Measurements from ENCODE around the gene PKN1.
A peak's percentile ranks its signal among the peaks of the same experiment; 100 is the strongest.

The PKN1 gene

DNA sequence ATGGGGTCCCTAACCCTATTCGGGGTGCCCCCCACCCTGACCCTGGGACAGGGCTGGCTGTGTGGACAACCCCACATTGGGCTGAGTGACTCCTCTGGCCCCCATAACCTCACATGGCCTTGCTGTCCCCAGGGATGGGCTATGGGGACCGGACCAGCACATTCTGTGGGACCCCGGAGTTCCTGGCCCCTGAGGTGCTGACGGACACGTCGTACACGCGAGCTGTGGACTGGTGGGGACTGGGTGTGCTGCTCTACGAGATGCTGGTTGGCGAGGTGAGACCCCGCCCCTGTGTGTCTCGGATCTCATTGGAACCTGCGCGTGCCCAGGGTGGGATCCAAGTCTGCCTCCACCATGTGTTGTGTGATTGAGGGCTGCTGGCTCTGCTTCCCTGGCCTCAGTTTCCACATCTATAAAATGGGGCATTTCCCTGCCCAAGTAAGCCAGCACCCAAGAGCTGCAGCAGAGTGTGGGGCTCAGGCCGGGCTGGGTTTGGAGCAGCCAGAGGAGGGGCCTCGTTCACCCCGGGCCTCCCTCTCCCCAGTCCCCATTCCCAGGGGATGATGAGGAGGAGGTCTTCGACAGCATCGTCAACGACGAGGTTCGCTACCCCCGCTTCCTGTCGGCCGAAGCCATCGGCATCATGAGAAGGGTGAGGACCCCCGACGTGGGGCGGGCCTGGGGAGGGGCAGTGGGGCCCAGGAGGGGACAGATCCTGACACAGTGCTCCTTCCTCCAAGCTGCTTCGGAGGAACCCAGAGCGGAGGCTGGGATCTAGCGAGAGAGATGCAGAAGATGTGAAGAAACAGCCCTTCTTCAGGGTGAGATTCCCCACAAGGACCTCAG, 37.1 kb downstream of the PKN1 start:
- no peak for DNase-seq

GRCh38 chr19:14471436-14472187, 38.5 kb downstream of the PKN1 start:
- DNase-seq = no peak

- DNase-seq = peak; percentile 77
These were observed 39.3 kb downstream of the PKN1 start for GRCh38 chr19:14472202-14472938.

- DNase-seq = no peak
These were observed 40.2 kb downstream of the PKN1 start for GRCh38 chr19:14473073-14473977.

GRCh38 chr19:14473978-14474578, 41.0 kb downstream of the PKN1 start:
- no peak for DNase-seq

- DNase-seq = no peak
These were observed 41.7 kb downstream of the PKN1 start for GRCh38 chr19:14474827-14475226.

DNA sequence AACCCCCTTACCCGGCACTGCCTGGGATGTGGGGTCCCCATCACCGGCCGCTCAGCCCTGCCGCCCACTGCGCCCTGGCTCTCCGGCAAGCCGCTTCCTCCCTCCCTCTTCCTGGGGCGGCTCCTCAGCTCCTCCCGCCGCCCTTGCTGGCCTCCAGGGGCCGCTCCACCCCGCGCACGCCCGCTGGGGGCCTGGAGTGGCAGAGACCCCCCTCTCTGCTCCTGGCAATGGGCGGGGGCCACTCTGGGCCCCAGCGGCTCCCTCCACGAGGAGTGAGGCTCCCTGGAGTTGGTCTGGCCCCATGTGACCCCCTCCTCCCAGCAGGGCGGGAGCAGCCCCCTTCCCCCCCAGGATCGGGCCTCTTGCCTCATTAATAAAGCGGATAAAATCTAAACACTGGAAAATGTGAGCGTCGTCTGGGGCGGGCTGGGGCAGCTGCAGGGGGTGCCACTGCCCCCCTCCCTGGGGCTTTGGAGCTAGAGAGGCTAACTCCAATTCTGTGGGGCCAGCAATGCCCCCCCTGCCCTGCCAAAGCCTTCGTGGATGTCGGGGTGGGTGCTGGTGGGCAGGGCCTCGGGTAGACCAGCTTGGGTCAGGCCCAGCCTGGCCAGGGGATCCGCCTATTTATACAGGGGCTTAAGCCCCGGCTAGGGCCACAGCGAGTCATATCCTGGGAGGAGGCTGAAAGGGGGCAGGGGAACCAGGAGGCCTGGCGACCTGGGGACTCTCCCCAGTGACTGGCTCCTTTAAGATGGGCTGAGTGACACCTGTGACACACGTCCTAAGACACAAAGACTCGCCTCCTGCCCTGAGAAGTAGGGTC, 42.4 kb downstream of the PKN1 start, which contains the start of gene PTGER1:
Gene PTGER1, minus strand, starts transcription at position 104 of the 823 bp plus-strand sequence. CDS start 1,034 bp downstream, outside the sequence.
- DNase-seq = peak; percentile 31

DNA sequence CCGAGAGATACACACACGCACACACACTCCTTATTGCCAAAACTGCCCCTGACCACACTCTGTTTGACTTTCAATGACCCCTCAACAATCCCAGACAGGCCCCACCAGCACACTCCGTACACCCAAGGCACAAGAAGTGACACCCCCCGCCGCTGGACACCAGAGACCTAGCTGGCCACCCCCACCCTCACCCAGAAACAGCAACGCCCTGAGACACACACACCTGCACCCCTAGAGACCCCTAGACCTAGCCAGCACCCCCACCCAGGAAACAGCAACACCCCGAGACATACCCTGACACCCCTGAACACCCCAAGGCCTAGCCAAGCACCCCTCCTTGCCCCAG, 43.2 kb downstream of the PKN1 start:
- no peak for DNase-seq

GRCh38 chr19:14476673-14477401, 43.7 kb downstream of the PKN1 start:
- no peak for DNase-seq

- no peak for DNase-seq
These were observed 44.5 kb downstream of the PKN1 start for GRCh38 chr19:14477418-14478112.

DNA sequence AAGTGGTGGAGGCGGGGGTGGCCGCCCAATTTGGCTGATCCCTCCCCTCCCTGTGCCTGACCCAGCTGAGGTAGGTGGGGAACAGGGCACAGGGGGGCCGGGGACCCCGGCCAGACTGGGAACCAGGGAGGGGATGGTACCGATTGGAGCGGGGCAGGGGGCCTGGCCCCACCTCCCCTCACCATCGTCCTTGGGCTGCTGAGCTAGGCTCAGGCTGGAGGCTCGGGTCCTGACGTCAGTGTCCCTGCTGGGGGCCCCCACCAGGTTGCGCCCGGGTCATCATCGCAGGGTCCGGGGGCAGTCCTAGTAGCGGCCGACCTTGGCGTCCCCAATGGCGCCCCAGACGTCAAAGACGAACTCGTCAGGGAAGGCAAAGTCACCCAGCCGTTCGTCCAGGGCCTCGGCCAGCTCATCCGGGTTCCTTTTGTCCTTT, 45.0 kb downstream of the PKN1 start:
- no peak for DNase-seq

DNA sequence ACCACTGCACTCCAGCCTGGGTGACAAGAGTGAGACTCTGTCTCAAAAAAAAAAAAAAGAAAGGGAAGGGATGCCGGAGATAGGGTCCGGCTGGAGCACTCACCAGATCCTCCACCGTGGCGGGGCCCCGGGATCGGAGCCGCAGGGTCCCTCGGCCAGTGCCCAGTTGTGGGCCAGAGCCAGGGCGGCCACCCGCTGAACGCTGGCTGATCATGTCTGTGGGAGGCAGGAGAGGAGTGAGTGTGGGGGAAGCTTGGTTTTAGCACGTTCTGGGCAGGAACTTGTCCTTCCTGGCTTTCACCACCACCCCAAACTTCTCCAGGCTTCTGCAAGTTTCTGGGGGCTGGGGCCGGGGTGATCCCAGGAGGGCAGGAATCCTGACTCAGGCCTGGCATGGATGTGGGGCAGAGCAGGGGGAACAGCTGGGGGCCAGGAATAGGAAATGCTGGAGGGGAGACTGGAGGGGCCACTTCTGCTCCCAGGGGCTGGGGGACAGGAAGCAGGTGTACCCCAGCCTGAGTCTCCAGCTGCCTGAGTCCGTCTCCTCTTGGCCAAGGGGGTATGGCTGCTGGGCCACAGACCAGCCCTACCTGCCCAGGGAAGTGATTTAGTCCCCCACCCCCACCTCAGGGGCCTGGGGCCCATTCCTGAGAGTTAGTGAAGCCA, 46.3 kb downstream of the PKN1 start:
- no peak for DNase-seq

GRCh38 chr19:14479975-14480699, 47.0 kb downstream of the PKN1 start:
- DNase-seq = no peak

DNA sequence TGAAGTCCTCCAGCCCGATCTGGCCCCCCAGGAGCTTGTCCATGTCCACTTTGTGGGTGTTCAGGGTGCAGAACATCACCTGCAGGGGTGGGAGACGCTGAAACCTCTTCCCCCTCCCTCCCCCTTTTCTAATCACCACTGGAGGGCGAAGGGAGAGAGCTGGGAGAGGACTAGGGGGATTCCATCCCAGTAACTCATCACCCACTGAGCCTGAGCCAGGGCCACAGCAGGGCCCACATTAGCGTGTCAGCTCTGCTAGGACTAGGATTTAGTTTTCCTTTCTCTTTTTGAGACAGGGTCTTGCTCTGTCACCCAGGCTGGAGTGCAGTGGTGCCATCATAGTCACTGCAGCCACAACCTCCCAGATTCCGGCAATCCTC, 47.6 kb downstream of the PKN1 start:
- no peak for DNase-seq

DNA sequence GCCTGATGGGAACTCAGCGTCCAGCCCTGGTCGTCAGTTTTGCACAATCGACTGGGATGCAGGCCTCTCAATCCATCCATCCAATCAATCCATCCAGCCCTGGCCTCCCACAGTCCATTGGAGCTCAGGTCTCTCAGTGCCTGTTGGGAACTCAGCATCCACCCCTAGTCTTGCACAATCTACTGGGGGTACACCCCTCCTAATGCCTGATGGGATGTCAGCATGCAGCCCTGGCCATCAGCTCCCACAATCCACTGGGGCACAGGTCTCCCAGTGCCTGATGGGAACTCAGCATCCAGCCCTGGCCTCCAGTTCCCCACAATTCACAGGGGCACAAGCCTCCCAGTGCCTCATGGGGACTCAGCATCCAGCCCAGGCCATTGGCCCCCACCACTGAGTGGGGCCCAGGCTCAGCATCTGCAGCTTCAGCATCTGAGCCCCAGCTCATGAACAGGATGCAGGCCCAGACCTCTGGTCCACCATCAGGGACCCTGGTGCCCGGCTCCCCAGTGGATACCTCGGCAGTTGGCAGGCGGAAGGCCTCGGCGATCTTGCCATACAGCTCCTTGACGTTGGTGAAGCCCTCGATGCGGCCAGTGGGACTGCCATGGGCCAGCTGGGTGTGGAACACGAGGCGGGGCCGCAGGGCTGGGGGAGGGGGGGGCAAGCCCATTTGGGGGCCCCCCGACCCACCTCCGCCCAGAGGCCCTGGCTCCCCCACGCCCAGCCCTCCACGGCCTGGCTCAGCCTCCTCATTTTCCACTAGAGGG, 49.3 kb downstream of the PKN1 start:
- DNase-seq = no peak

GRCh38 chr19:14487370-14488125, 54.4 kb downstream of the PKN1 start:
- DNase-seq = no peak
